HepG2 (cell line): ENCODE results near the gene PDZD2. TPM values are rescaled to one million over a fixed set of nuclear protein-coding genes. Genes with fewer than 3 reads are reported as not detected.

Source experiments
- ATAC-seq: fragments of 200-7000 bp; cut with Tn5 transposase; 3 replicates; pipeline ENCODE4 v1.9.1; 2020; ENCODE audit warnings: mild to moderate bottlenecking, moderate library complexity
- BruUV-seq: library from RNA; stranded (reverse); fragments of 400-500 nt; replicated peaks from 2 replicates; lab custom pipeline; 2021; lab: Mats Ljungman, UMichigan
- CTCF ChIA-PET: fragments of 300-600 bp; formaldehyde crosslinking; extraction: SDS; loops from one replicate; lab custom pipeline; 2021; ENCODE audit warnings: low total read pairs, inconsistent platforms, low intra/inter-chr PET ratio; lab: Yijun Ruan, JAX
- POLR2A ChIA-PET: fragments of 350-600 bp; sonication (Branson Sonifier 250); formaldehyde crosslinking; loops from one replicate; lab custom pipeline; 2020; ENCODE audit warnings: antibody characterized with exemption, inconsistent platforms; lab: Yijun Ruan, JAX
- DNase-seq: peaks from one replicate; pipeline ENCODE4 v3.0.0-alpha.2; 2015; ENCODE audit warnings: low spot score
- FAIRE-seq: peaks from 3 replicates; lab custom pipeline; 2011; peaks lifted over from hg19 to GRCh38; lab: Jason Lieb, UNC
- H2AFZ ChIP-seq: one replicate; pipeline ENCODE4 v1.6.1; 2011; ENCODE audit warnings: low read length, inconsistent platforms
- H3K27ac ChIP-seq: fragments of 300-600 bp; 3 replicates; pipeline ENCODE4 v1.8.0; 2011; ENCODE audit warnings: mixed run types, mild to moderate bottlenecking, mixed read lengths, low read length, inconsistent platforms; ENCODE audit not compliant: insufficient read depth; ENCODE audit errors: extremely low read length
- H3K27me3 ChIP-seq, 2 experiments: fragments of 200-600 bp in 1 of 2; 2 replicates in 1 of 2; 3 replicates in 1 of 2; pipeline versions ENCODE4 v1.6.0 to v1.8.0; 2011; ENCODE audit warnings: low read length in 2 of 2, mild to moderate bottlenecking in 2 of 2, moderate library complexity in 2 of 2, inconsistent platforms in 1 of 2; ENCODE audit not compliant: insufficient read depth in 2 of 2, control insufficient read depth in 1 of 2
- H3K36me3 ChIP-seq, 2 experiments: fragments of 200-600 bp in 1 of 2; replicated peaks in 1 of 2; 2 replicates in 1 of 2; 3 replicates in 1 of 2; pipeline versions ENCODE4 v1.5.1 to v1.8.0; 2011; ENCODE audit warnings: low read length in 2 of 2, inconsistent platforms in 1 of 2; ENCODE audit not compliant: insufficient read depth in 2 of 2, control insufficient read depth in 1 of 2
- H3K4me1 ChIP-seq: 2 replicates; pipeline ENCODE4 v1.5.1; 2012; ENCODE audit warnings: low read length, inconsistent platforms; ENCODE audit not compliant: insufficient read depth
- H3K4me2 ChIP-seq: 2 replicates; pipeline ENCODE4 v1.6.0; 2011; ENCODE audit warnings: low read depth, low read length, inconsistent platforms
- H3K4me3 ChIP-seq, 3 experiments: fragments of 200-600 bp in 1 of 3; sonication (generic), shearing (Covaris generic) in 1 of 3; replicated peaks in 1 of 3; 2 replicates each; pipeline ENCODE4 v1.5.1; 2011 to 2016; ENCODE audit warnings: low read length in 3 of 3, inconsistent platforms in 2 of 3, low read depth in 2 of 3, mild to moderate bottlenecking in 2 of 3, control low read depth in 1 of 3, mixed read lengths in 1 of 3; ENCODE audit not compliant: insufficient read depth in 1 of 3
- H3K79me2 ChIP-seq: one replicate; pipeline ENCODE4 v1.6.1; 2011; ENCODE audit warnings: low read length, inconsistent platforms; ENCODE audit not compliant: insufficient read depth
- H3K9ac ChIP-seq: 2 replicates; pipeline ENCODE4 v1.6.0; 2011; ENCODE audit warnings: mild to moderate bottlenecking, low read depth, low read length, inconsistent platforms; ENCODE audit not compliant: insufficient read depth
- H3K9me3 ChIP-seq: 2 replicates; pipeline ENCODE4 v1.5.1; 2012; ENCODE audit warnings: mild to moderate bottlenecking, low read length
- H4K20me1 ChIP-seq: 2 replicates; pipeline ENCODE4 v1.6.0; 2011; ENCODE audit warnings: inconsistent platforms, mild to moderate bottlenecking, low read length, moderate library complexity; ENCODE audit not compliant: insufficient read depth
- EED ChIP-seq: sonication (generic); formaldehyde crosslinking; IDR thresholded peaks from 2 replicates; pipeline ENCODE4 v1.5.0; 2020; ENCODE audit warnings: mild to moderate bottlenecking, missing genetic modification reagents
- HNF4A ChIP-seq: sonication (generic); formaldehyde crosslinking; IDR thresholded peaks from 2 replicates; pipeline ENCODE4 v1.4.0; 2020; ENCODE audit warnings: missing genetic modification reagents
- JDP2 ChIP-seq: sonication (generic); formaldehyde crosslinking; IDR thresholded peaks from 2 replicates; pipeline ENCODE4 v1.8.1; 2022; ENCODE audit warnings: missing genetic modification reagents, borderline replicate concordance
- NCOA1 ChIP-seq: sonication (generic); formaldehyde crosslinking; IDR thresholded peaks from 2 replicates; pipeline ENCODE4 v1.9.0; 2021; ENCODE audit warnings: missing genetic modification reagents
- NFE2L2 ChIP-seq: fragments of 150-350 bp; IDR thresholded peaks from 2 replicates; pipeline ENCODE4 v1.6.1; 2014; ENCODE audit warnings: low read length
- NFYB ChIP-seq: sonication (generic); formaldehyde crosslinking; IDR thresholded peaks from 2 replicates; pipeline ENCODE4 v1.4.0; 2020; ENCODE audit warnings: missing genetic modification reagents
- SSRP1 ChIP-seq: IDR thresholded peaks from 2 replicates; pipeline ENCODE4 v1.6.1; 2016; ENCODE audit warnings: control low read depth
- XBP1 ChIP-seq: sonication (generic); formaldehyde crosslinking; IDR thresholded peaks from 2 replicates; pipeline ENCODE4 v1.5.0; 2020; ENCODE audit warnings: missing genetic modification reagents
- ZNF234 ChIP-seq: sonication (generic); formaldehyde crosslinking; conservative IDR thresholded peaks from 2 replicates; pipeline ENCODE4 v1.5.1; 2020; ENCODE audit warnings: mild to moderate bottlenecking, missing genetic modification reagents
- ZNF556 ChIP-seq: sonication (generic); formaldehyde crosslinking; IDR thresholded peaks from 2 replicates; pipeline ENCODE4 v1.4.0; 2020; ENCODE audit warnings: mild to moderate bottlenecking, missing genetic modification reagents, borderline replicate concordance
- ZNF563 ChIP-seq: sonication (generic); formaldehyde crosslinking; IDR thresholded peaks from 2 replicates; pipeline ENCODE4 v1.8.0; 2022; ENCODE audit warnings: mild to moderate bottlenecking, moderate library complexity, missing genetic modification reagents
- ZNF75D ChIP-seq: sonication (generic); formaldehyde crosslinking; IDR thresholded peaks from 2 replicates; pipeline ENCODE4 v1.8.1; 2023; ENCODE audit warnings: missing genetic modification reagents, mild to moderate bottlenecking, borderline replicate concordance
- WGBS: methylation state at CpG from one replicate; pipeline ENCODE4 v1.1.6; 2017; ENCODE audit warnings: low lambda C conversion rate; 5-methylcytosine and 5-hydroxymethylcytosine counted together
- in situ Hi-C: cut with HindIII; loops from 2 replicates; pipeline ENCODE4 v1.10.0; 2017; ENCODE audit warnings: low pct_unique_long_range_greater_than_20kb; ENCODE audit not compliant: extremely low pct_ligation_motif_present
- intact Hi-C: fragments of 100-400 bp; cut with micrococcal nuclease; formaldehyde crosslinking; loops from one replicate; pipeline ENCODE4 v1.10.0; 2022; ENCODE audit not compliant: unreplicated experiment
- polyA plus RNA-seq, 8 experiments: library from polyadenylated mRNA; depleted of rRNA in 3 of 8; stranded (reverse) in 7 of 8; unstranded in 1 of 8; fragments of >200 nt; fragmentation: Illumina TruSeq in 4 of 8; extraction: Trizol in 4 of 8; gene quantifications; 2 replicates each; pipeline versions ENCODE4 v1.2.1 to v1.2.3, GENCODE V29; 2011 to 2016; ENCODE audit warnings: low read depth in 4 of 8, missing spikeins in 1 of 8, mixed read lengths in 1 of 8; ENCODE audit not compliant: insufficient read depth in 1 of 8
- total RNA-seq, 5 experiments: library from RNA; depleted of rRNA; stranded (reverse); fragments of >200 nt; fragmentation: Illumina TruSeq; extraction: Trizol; gene quantifications; 2 replicates each; pipeline ENCODE4 v1.2.3, GENCODE V29; 2016; ENCODE audit warnings: low read depth in 1 of 5
- TF ChIP-seq, protein P1 (sequence below): sonication (generic); formaldehyde crosslinking; IDR thresholded peaks from 2 replicates; pipeline ENCODE4 v1.8.1; 2022; ENCODE audit warnings: low read depth, mild to moderate bottlenecking, missing genetic modification reagents
- TF ChIP-seq, protein P2 (sequence below): sonication (generic); formaldehyde crosslinking; IDR thresholded peaks from 2 replicates; pipeline ENCODE4 v1.4.0; 2020; ENCODE audit warnings: mild to moderate bottlenecking, missing genetic modification reagents
- TF ChIP-seq, protein P3 (sequence below): sonication (generic); formaldehyde crosslinking; IDR thresholded peaks from 2 replicates; pipeline ENCODE4 v1.4.0; 2020; ENCODE audit warnings: mild to moderate bottlenecking, missing genetic modification reagents

PDZD2 gene
- total and polyA plus RNA-seq, 2 of the 13 experiments (the other 11 are each of a cell fraction or from before 2014, with no cell fraction given), result 0.04 TPM; not detected in 1

DNA sequence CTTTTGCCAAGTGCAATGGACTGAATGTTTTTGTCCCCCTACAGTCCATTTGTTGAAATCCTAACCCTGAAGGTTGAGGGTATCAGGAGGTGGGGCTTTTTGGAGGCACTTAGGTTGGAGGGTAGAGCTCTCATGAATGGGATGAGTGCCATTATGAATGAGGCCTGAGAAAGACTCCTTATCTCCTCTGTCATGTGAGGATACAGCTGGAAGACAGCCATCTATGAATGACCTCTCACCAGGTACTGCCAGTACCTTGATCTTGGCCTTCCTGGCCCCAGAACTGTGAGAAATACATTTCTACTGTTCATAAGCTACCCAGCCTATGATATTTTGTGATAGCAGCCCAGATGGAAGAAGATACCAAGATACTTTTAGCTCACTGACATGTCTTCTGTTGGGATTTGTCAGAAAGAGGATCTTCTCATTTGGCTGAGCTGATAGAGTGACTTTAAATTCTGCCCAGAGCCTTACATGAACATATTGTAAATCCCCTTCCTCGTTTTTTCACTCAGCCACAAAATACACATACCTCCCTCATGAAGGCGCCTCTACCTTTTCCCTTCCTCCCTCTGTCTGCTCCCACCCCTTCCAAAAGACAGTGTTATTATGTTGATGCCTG, 256.4 kb downstream of the PDZD2 start:
- DNase-seq (no peak), ATAC-seq (no peak), FAIRE-seq (no peak)
- no peaks in the 10 kb centered on the region for H3K36me3 ChIP-seq
- H3K4me1 ChIP-seq, result no peaks in the 10 kb centered on the region
- ChIA-PET CTCF (no interaction called here), POLR2A (no interaction called here)
- WGBS, result 37% methylated on average over 2 of the region's 2 CpGs
- BruUV-seq, result no TSS peak
- in situ Hi-C loops, result no loop called here
- peaks cover 4 to 25% of the 10 kb centered on the region in 2 experiments; a peak in 3 of 5 replicates for H3K27me3 ChIP-seq
- H3K4me2 ChIP-seq, result no peak overlapping the region
- intact Hi-C loops, result no loop called here
- no peaks in the 10 kb centered on the region for H4K20me1 ChIP-seq
- H3K9me3 ChIP-seq, result no peaks in the 10 kb centered on the region
- no peak overlapping the region for H3K27ac ChIP-seq
- H2AFZ ChIP-seq, result no peak overlapping the region
- no peaks in the 10 kb centered on the region for H3K79me2 ChIP-seq
- H3K9ac ChIP-seq, result no peak overlapping the region
- H3K4me3 ChIP-seq, result no peak overlapping the region
- TF ChIP-seq XBP1 (CRISPR knock-in tag), result no peak
- TF ChIP-seq ZNF75D (CRISPR knock-in tag), result no peak
- TF ChIP-seq ZNF556 (CRISPR knock-in tag), result no peak
- no peak for TF ChIP-seq SSRP1
- TF ChIP-seq NFE2L2, result no peak
- TF ChIP-seq, protein P1, sequence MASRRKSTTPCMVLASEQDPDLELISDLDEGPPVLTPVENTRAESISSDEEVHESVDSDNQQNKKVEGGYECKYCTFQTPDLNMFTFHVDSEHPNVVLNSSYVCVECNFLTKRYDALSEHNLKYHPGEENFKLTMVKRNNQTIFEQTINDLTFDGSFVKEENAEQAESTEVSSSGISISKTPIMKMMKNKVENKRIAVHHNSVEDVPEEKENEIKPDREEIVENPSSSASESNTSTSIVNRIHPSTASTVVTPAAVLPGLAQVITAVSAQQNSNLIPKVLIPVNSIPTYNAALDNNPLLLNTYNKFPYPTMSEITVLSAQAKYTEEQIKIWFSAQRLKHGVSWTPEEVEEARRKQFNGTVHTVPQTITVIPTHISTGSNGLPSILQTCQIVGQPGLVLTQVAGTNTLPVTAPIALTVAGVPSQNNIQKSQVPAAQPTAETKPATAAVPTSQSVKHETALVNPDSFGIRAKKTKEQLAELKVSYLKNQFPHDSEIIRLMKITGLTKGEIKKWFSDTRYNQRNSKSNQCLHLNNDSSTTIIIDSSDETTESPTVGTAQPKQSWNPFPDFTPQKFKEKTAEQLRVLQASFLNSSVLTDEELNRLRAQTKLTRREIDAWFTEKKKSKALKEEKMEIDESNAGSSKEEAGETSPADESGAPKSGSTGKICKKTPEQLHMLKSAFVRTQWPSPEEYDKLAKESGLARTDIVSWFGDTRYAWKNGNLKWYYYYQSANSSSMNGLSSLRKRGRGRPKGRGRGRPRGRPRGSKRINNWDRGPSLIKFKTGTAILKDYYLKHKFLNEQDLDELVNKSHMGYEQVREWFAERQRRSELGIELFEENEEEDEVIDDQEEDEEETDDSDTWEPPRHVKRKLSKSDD (CRISPR knock-in tag), result no peak
- no peak for TF ChIP-seq ZNF234 (CRISPR knock-in tag)
- no peak for TF ChIP-seq NCOA1 (CRISPR knock-in tag)
- TF ChIP-seq NFYB (CRISPR knock-in tag), result no peak
- TF ChIP-seq JDP2, result no peak
- TF ChIP-seq ZNF563 (CRISPR knock-in tag), result no peak
- TF ChIP-seq, protein P2, sequence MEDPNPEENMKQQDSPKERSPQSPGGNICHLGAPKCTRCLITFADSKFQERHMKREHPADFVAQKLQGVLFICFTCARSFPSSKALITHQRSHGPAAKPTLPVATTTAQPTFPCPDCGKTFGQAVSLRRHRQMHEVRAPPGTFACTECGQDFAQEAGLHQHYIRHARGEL (CRISPR knock-in tag), result no peak
- TF ChIP-seq, protein P3, sequence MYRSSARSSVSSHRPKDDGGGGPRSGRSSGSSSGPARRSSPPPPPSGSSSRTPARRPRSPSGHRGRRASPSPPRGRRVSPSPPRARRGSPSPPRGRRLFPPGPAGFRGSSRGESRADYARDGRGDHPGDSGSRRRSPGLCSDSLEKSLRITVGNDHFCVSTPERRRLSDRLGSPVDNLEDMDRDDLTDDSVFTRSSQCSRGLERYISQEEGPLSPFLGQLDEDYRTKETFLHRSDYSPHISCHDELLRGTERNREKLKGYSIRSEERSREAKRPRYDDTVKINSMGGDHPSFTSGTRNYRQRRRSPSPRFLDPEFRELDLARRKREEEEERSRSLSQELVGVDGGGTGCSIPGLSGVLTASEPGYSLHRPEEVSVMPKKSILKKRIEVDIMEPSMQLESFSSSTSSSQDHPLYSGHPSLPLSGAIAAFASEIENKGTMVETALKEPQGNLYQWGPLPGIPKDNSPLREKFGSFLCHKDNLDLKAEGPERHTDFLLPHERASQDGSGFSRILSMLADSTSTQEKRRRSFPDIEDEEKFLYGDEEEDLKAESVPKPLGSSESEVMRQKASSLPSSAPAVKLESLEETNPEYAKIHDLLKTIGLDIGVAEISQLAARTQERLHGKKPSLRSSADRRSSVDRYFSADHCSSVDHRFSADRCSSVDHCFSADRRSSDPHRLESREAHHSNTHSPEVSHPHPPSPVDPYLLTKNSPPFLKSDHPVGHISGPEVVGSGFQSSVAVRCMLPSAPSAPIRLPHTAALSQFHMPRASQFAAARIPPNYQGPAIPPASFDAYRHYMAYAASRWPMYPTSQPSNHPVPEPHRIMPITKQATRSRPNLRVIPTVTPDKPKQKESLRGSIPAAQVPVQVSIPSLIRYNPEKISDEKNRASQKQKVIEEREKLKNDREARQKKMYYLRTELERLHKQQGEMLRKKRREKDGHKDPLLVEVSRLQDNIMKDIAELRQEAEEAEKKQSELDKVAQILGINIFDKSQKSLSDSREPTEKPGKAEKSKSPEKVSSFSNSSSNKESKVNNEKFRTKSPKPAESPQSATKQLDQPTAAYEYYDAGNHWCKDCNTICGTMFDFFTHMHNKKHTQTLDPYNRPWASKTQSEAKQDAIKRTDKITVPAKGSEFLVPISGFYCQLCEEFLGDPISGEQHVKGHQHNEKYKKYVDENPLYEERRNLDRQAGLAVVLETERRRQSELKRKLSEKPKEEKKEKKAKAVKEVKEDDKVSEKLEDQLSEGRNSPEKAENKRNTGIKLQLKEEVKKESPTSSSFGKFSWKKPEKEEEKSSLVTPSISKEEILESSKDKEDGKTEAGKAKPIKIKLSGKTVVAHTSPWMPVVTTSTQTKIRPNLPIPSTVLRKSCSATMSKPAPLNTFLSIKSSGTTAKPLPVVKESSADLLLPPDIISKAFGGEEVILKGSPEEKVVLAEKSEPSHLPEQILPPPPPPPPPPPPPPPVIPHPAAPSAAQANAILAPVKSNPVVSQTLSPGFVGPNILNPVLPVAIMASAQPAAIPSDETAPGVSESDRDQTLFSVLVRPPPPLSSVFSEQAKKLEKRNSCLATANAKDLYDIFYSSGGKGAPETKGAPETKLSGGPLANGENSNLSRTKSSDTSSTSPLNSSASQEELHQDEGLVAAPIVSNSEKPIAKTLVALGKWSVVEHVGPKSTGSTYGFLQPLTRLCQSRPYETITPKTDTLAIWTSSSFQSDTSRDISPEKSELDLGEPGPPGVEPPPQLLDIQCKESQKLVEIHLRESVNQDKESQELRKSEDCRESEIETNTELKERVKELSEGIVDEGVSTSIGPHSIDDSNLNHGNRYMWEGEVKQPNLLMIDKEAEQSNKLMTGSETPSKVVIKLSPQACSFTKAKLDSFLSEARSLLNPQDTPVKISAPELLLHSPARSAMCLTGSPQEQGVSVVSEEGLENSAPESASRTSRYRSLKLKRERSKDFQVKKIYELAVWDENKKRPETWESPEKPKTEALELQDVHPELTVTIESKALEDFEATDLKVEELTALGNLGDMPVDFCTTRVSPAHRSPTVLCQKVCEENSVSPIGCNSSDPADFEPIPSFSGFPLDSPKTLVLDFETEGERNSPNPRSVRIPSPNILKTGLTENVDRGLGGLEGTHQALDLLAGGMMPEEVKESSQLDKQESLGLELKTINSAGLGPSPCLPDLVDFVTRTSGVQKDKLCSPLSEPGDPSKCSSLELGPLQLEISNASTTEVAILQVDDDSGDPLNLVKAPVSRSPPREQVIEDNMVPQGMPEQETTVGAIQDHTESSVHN, result no peak
- TF ChIP-seq HNF4A, result no peak
- TF ChIP-seq EED (CRISPR knock-in tag), result no peak
